ENCODE measurements around the gene GPR35.
A peak's percentile ranks its signal among the peaks of the same experiment; 100 is the strongest.

The GPR35 gene

GRCh38 chr2:240624011-240624949 is 1.0 kb upstream of the GPR35 start:
- DNase-seq (ENCODE audit: low spot score): no peak

GRCh38 chr2:240626531-240627300 is 1.4 kb downstream of the GPR35 start:
- no peak for DNase-seq (ENCODE audit: low spot score)

- no peak for DNase-seq (ENCODE audit: low spot score)
Observed at GRCh38 chr2:240627736-240628506, 2.6 kb downstream of the GPR35 start.

GRCh38 chr2:240628507-240628807 is 3.2 kb downstream of the GPR35 start:
- no peak for DNase-seq (ENCODE audit: low spot score)

GRCh38 chr2:240628808-240629618 is 3.7 kb downstream of the GPR35 start:
- no peak for DNase-seq (ENCODE audit: low spot score)

GRCh38 chr2:240629619-240629967 is 4.3 kb downstream of the GPR35 start:
- DNase-seq (ENCODE audit: low spot score): no peak

GRCh38 chr2:240629968-240630770 is 4.9 kb downstream of the GPR35 start:
- peak; percentile 81 for DNase-seq (ENCODE audit: low spot score)

- no peak for DNase-seq (ENCODE audit: low spot score)
Observed at GRCh38 chr2:240630771-240631547, 5.7 kb downstream of the GPR35 start.

GRCh38 chr2:240631548-240632305 is 6.4 kb downstream of the GPR35 start:
- DNase-seq (ENCODE audit: low spot score): no peak

GRCh38 chr2:240632306-240632721 is 7.0 kb downstream of the GPR35 start:
- no peak for DNase-seq (ENCODE audit: low spot score)

GRCh38 chr2:240635121-240635997 is 10.1 kb downstream of the GPR35 start:
- no peak for DNase-seq (ENCODE audit: low spot score)

GRCh38 chr2:240635998-240636547 is 10.8 kb downstream of the GPR35 start:
- no peak for DNase-seq (ENCODE audit: low spot score)

- no peak for DNase-seq (ENCODE audit: low spot score)
Observed at GRCh38 chr2:240636563-240637115, 11.4 kb downstream of the GPR35 start.

- DNase-seq (ENCODE audit: low spot score): no peak
Observed at GRCh38 chr2:240637116-240637900, 12.0 kb downstream of the GPR35 start.

GRCh38 chr2:240637901-240638345 is 12.6 kb downstream of the GPR35 start:
- DNase-seq (ENCODE audit: low spot score): no peak

GRCh38 chr2:240638512-240639160 is 13.4 kb downstream of the GPR35 start:
- peak; percentile 14 for DNase-seq (ENCODE audit: low spot score)
